H9 (cell line): ENCODE measurements around the gene KDM5B. TPM values are rescaled to one million over a fixed set of nuclear protein-coding genes. Genes with fewer than 3 reads are reported as not detected.

Source experiments
- DNase-seq: peaks from one replicate; pipeline ENCODE4 v3.0.0-alpha.2; 2017
- H2AFZ ChIP-seq: one replicate; pipeline ENCODE4 v1.6.1; 2013; ENCODE audit warnings: mild to moderate bottlenecking, low read length, control low read depth, moderate library complexity
- H2AK5ac ChIP-seq: 2 replicates; pipeline ENCODE4 v1.6.1; 2013; ENCODE audit warnings: low read length, control low read depth, mixed read lengths; ENCODE audit not compliant: insufficient read length
- H2BK120ac ChIP-seq: one replicate; pipeline ENCODE4 v1.6.1; 2013; ENCODE audit warnings: low read depth, mild to moderate bottlenecking, low read length, control low read depth, inconsistent platforms; ENCODE audit not compliant: poor library complexity, severe bottlenecking
- H2BK12ac ChIP-seq: 2 replicates; pipeline ENCODE4 v1.6.1; 2013; ENCODE audit warnings: low read length, control low read depth, mixed read lengths, low read depth; ENCODE audit not compliant: insufficient read length
- H2BK15ac ChIP-seq: 2 replicates; pipeline ENCODE4 v1.6.1; 2013; ENCODE audit warnings: low read depth, low read length, control low read depth
- H2BK20ac ChIP-seq: one replicate; pipeline ENCODE4 v1.6.1; 2013; ENCODE audit warnings: low read depth, mild to moderate bottlenecking, low read length, control low read depth, inconsistent platforms; ENCODE audit not compliant: poor library complexity, severe bottlenecking
- H2BK5ac ChIP-seq: 2 replicates; pipeline ENCODE4 v1.6.1; 2013; ENCODE audit warnings: low read length, control low read depth, mixed read lengths; ENCODE audit not compliant: insufficient read length
- H3K14ac ChIP-seq: 2 replicates; pipeline ENCODE4 v1.6.1; 2013; ENCODE audit warnings: low read length, control low read depth; ENCODE audit not compliant: insufficient read depth
- H3K18ac ChIP-seq: 2 replicates; pipeline ENCODE4 v1.6.1; 2013; ENCODE audit warnings: low read depth, mild to moderate bottlenecking, mixed read lengths, low read length, control low read depth; ENCODE audit not compliant: insufficient read length
- H3K23ac ChIP-seq: 2 replicates; pipeline ENCODE4 v1.6.1; 2013; ENCODE audit warnings: low read length, control low read depth, mixed read lengths, low read depth; ENCODE audit not compliant: insufficient read length
- H3K23me2 ChIP-seq: 2 replicates; pipeline ENCODE4 v1.6.1; 2013; ENCODE audit warnings: low read depth, mild to moderate bottlenecking, mixed read lengths, low read length, control low read depth; ENCODE audit not compliant: insufficient read length, poor library complexity, severe bottlenecking
- H3K27ac ChIP-seq: 2 replicates; pipeline ENCODE4 v1.5.1; 2013; ENCODE audit warnings: low read length, control low read depth, mixed read lengths, low read depth; ENCODE audit not compliant: insufficient read length
- H3K27me3 ChIP-seq: 2 replicates; pipeline ENCODE4 v1.6.1; 2013; ENCODE audit warnings: low read length, control low read depth, inconsistent platforms; ENCODE audit not compliant: insufficient read depth
- H3K4ac ChIP-seq: 2 replicates; pipeline ENCODE4 v1.6.1; 2013; ENCODE audit warnings: low read depth, mild to moderate bottlenecking, control low read depth, inconsistent platforms, low read length, moderate library complexity
- H3K4me1 ChIP-seq: 2 replicates; pipeline ENCODE4 v1.6.1; 2013; ENCODE audit warnings: low read length, control low read depth, inconsistent platforms; ENCODE audit not compliant: insufficient read depth
- H3K4me2 ChIP-seq: 2 replicates; pipeline ENCODE4 v1.6.1; 2013; ENCODE audit warnings: low read length, control low read depth, mixed read lengths; ENCODE audit not compliant: insufficient read length, insufficient read depth
- H3K56ac ChIP-seq: 2 replicates; pipeline ENCODE4 v1.6.1; 2013; ENCODE audit warnings: low read depth, mild to moderate bottlenecking, mixed read lengths, low read length, control low read depth; ENCODE audit not compliant: insufficient read length
- H3K79me1 ChIP-seq: 2 replicates; pipeline ENCODE4 v1.6.1; 2013; ENCODE audit warnings: low read depth, mild to moderate bottlenecking, moderate library complexity, low read length, control low read depth, inconsistent platforms; ENCODE audit not compliant: insufficient read depth, poor library complexity, severe bottlenecking
- H3K79me2 ChIP-seq: 2 replicates; pipeline ENCODE4 v1.6.1; 2013; ENCODE audit warnings: low read length, control low read depth, inconsistent platforms; ENCODE audit not compliant: insufficient read depth
- H3K9ac ChIP-seq: 2 replicates; pipeline ENCODE4 v1.6.1; 2013; ENCODE audit warnings: low read length, control low read depth, mixed read lengths; ENCODE audit not compliant: insufficient read length; ENCODE audit errors: extremely low read depth
- H3K9me3 ChIP-seq: one replicate; pipeline ENCODE4 v1.6.1; 2013; ENCODE audit warnings: low read depth, low read length, inconsistent platforms; ENCODE audit not compliant: control insufficient read depth
- H3T11ph ChIP-seq: one replicate; pipeline ENCODE4 v1.6.1; 2013; ENCODE audit warnings: mild to moderate bottlenecking, low read length, control low read depth, inconsistent platforms
- H4K20me1 ChIP-seq: one replicate; pipeline ENCODE4 v1.6.1; 2013; ENCODE audit not compliant: control insufficient read depth, insufficient read length, insufficient read depth
- H4K5ac ChIP-seq: 2 replicates; pipeline ENCODE4 v1.6.1; 2013; ENCODE audit warnings: low read depth, mild to moderate bottlenecking, mixed read lengths, low read length, control low read depth; ENCODE audit not compliant: insufficient read length
- H4K8ac ChIP-seq: replicated peaks from 2 replicates; pipeline ENCODE4 v1.6.1; 2013; ENCODE audit warnings: low read length, control low read depth, mixed read lengths, low read depth; ENCODE audit not compliant: insufficient read length
- H4K91ac ChIP-seq: 2 replicates; pipeline ENCODE4 v1.6.1; 2013; ENCODE audit warnings: low read depth, mild to moderate bottlenecking, moderate library complexity, mixed read lengths, low read length, control low read depth; ENCODE audit not compliant: insufficient read length
- H3K27ac Mint-ChIP-seq, 3 experiments: 2 replicates in 2 of 3; 3 replicates in 1 of 3; pipeline ENCODE4 v1.8.0; 2020 to 2021; ENCODE audit warnings: mixed read lengths in 3 of 3, mild to moderate bottlenecking in 1 of 3, moderate library complexity in 1 of 3
- H3K27me3 Mint-ChIP-seq: 2 replicates; pipeline ENCODE4 v1.8.0; 2021; ENCODE audit warnings: low read depth, mild to moderate bottlenecking, moderate library complexity, mixed read lengths
- H3K36me3 Mint-ChIP-seq, 3 experiments: 2 replicates in 2 of 3; 3 replicates in 1 of 3; pipeline ENCODE4 v1.8.0; 2020 to 2021; ENCODE audit warnings: low read depth in 3 of 3, mixed read lengths in 3 of 3; ENCODE audit not compliant: insufficient read depth in 1 of 3
- H3K4me1 Mint-ChIP-seq, 2 experiments: 2 replicates each; pipeline ENCODE4 v1.8.0; 2020; ENCODE audit warnings: mixed read lengths in 2 of 2
- H3K4me3 Mint-ChIP-seq, 2 experiments: 2 replicates in 1 of 2; 3 replicates in 1 of 2; pipeline ENCODE4 v1.8.0; 2020 to 2021; ENCODE audit warnings: mild to moderate bottlenecking in 2 of 2, mixed read lengths in 2 of 2, moderate library complexity in 1 of 2
- H3K9me3 Mint-ChIP-seq, 2 experiments: 2 replicates in 1 of 2; 3 replicates in 1 of 2; pipeline ENCODE4 v1.8.0; 2020; ENCODE audit warnings: mild to moderate bottlenecking in 2 of 2, mixed read lengths in 2 of 2, moderate library complexity in 1 of 2
- CTCF ChIP-seq: fragments of 200-600 bp; sonication (generic); conservative IDR thresholded peaks from 3 replicates; pipeline ENCODE4 v1.8.0; 2021; ENCODE audit warnings: antibody characterized with exemption, mild to moderate bottlenecking
- WGBS: extraction: QIAGEN DNeasy Blood & Tissue Kit; methylation state at CpG from one replicate; pipeline ENCODE4 v1.1.7; 2013; ENCODE audit warnings: missing lambda C conversion rate, low lambda C conversion rate, mixed read lengths; ENCODE audit not compliant: insufficient read length; ENCODE audit errors: extremely low coverage; 5-methylcytosine and 5-hydroxymethylcytosine counted together
- total RNA-seq: library from RNA; stranded (reverse); gene quantifications from 2 replicates; pipeline ENCODE4 v1.2.1, GENCODE V29; 2021

Gene KDM5B
- total RNA-seq, 1 experiment from 2014 or later = 210 TPM

- H3K27me3 ChIP-seq = no peaks in the 10 kb centered on the region
- no peak overlapping the region for H3K23ac ChIP-seq
- H3K56ac ChIP-seq = no peak overlapping the region
- no peak overlapping the region for H3K4me2 ChIP-seq
- H3K14ac ChIP-seq = no peak overlapping the region; the same call in 1 of the 2 replicates
- no peaks in the 10 kb centered on the region for H4K20me1 ChIP-seq
- Mint-ChIP-seq H3K36me3 (peaks cover 3 to 10% (median 9%) of the 10 kb centered on the region in 3 experiments; a peak in 4 of 7 replicates), H3K27ac (no peak overlapping the region), H3K4me1 (peaks cover 17 to 48% of the 10 kb centered on the region in 2 experiments), H3K4me3 (no peak overlapping the region), H3K27me3 (peaks cover 3% of the 10 kb centered on the region; the same call in 1 of the 2 replicates), H3K9me3 (peaks cover 0 to 8% of the 10 kb centered on the region in 2 experiments; a peak in 3 of 5 replicates)
- no peak for TF ChIP-seq CTCF
- H4K91ac ChIP-seq = no peak overlapping the region
- H3K4ac ChIP-seq = no peak overlapping the region
- no peaks in the 10 kb centered on the region for H3K79me2 ChIP-seq
- H2BK20ac ChIP-seq = no peak overlapping the region
- no CpG with 5 or more reads among the region's 11 CpGs for WGBS
- H2BK15ac ChIP-seq = no peak overlapping the region
- no peaks in the 10 kb centered on the region for H3K23me2 ChIP-seq
- no peak overlapping the region for H2AFZ ChIP-seq
- H4K8ac ChIP-seq = no peak overlapping the region
- H3K27ac ChIP-seq = no peak overlapping the region
- H3K4me1 ChIP-seq = peaks cover 4% of the 10 kb centered on the region; the same call in 1 of the 2 replicates
- H3K18ac ChIP-seq = no peak overlapping the region
- no peak overlapping the region for H3K9ac ChIP-seq
- no peak overlapping the region for H2AK5ac ChIP-seq
- H4K5ac ChIP-seq = no peak overlapping the region
- H2BK5ac ChIP-seq = no peak overlapping the region
- H3K79me1 ChIP-seq = no peaks in the 10 kb centered on the region
- no peak for DNase-seq
- no peak overlapping the region for H3T11ph ChIP-seq
- no peak overlapping the region for H2BK120ac ChIP-seq
- no peak overlapping the region for H2BK12ac ChIP-seq
- no peaks in the 10 kb centered on the region for H3K9me3 ChIP-seq
These were observed 126.3 kb downstream of the KDM5B start for GRCh38 chr1:202681736-202682420.
